ENCODE results near the gene TOMT.
"Not testable (repeated sequence)": the region's sequence is repeated elsewhere in the genome, so short reads cannot be mapped to it uniquely, and the experiment has no call there.

TOMT gene

GRCh38 chr11:72127923-72128322 is 22.2 kb downstream of the TOMT start:
- FAIRE-seq = no peak

GRCh38 chr11:72129381-72129780 is 23.7 kb downstream of the TOMT start:
- no peak for FAIRE-seq

GRCh38 chr11:72132646-72133045 is 26.9 kb downstream of the TOMT start:
- no peak for FAIRE-seq

GRCh38 chr11:72135473-72135872 is 29.7 kb downstream of the TOMT start, which contains the start of gene FOLR3:
FOLR3 (plus strand) TSS chr11:72135725; CDS start chr11:72135953, 228 bp downstream.
- not testable (repeated sequence) for FAIRE-seq

GRCh38 chr11:72135891-72136683 is 30.4 kb downstream of the TOMT start:
- FAIRE-seq = no peak

- FAIRE-seq = no peak
Observed at GRCh38 chr11:72136684-72137262, 31.0 kb downstream of the TOMT start.

- no peak for FAIRE-seq
Observed at GRCh38 chr11:72138821-72139390, 33.2 kb downstream of the TOMT start.

- FAIRE-seq = no peak
Observed at GRCh38 chr11:72139500-72139899, 33.8 kb downstream of the TOMT start.

GRCh38 chr11:72140661-72141060 is 34.9 kb downstream of the TOMT start:
- FAIRE-seq = no peak

- no peak for FAIRE-seq
Observed at GRCh38 chr11:72141066-72141465, 35.3 kb downstream of the TOMT start.

GRCh38 chr11:72142086-72142485 is 36.4 kb downstream of the TOMT start:
- FAIRE-seq = not testable (repeated sequence)

GRCh38 chr11:72142543-72142942 is 36.8 kb downstream of the TOMT start:
- not testable (repeated sequence) for FAIRE-seq

GRCh38 chr11:72144807-72145565 is 39.3 kb downstream of the TOMT start:
- FAIRE-seq = no peak

GRCh38 chr11:72146625-72147024 is 40.9 kb downstream of the TOMT start:
- no peak for FAIRE-seq

- FAIRE-seq = no peak
Observed at GRCh38 chr11:72150882-72151281, 45.2 kb downstream of the TOMT start.

- not testable (repeated sequence) for FAIRE-seq
Observed at GRCh38 chr11:72153874-72154273, 48.1 kb downstream of the TOMT start.

- no peak for FAIRE-seq
Observed at GRCh38 chr11:72154816-72155215, 49.1 kb downstream of the TOMT start.

GRCh38 chr11:72155751-72156150 is 50.0 kb downstream of the TOMT start:
- FAIRE-seq = no peak

GRCh38 chr11:72157131-72157530 is 51.4 kb downstream of the TOMT start:
- no peak for FAIRE-seq
